Lung (tissue), 12 donors: Measurements from ENCODE around the gene PEPD. TPM values are rescaled to one million over a fixed set of nuclear protein-coding genes. Genes with fewer than 3 reads are reported as not detected.
"Not testable (repeated sequence)": the region's sequence is repeated elsewhere in the genome, so short reads cannot be mapped to it uniquely, and the experiment has no call there.

Source experiments
- ATAC-seq: fragments of 200-7000 bp; cut with Tn5 transposase; one replicate; pipeline ENCODE4 v1.9.1; 2020; ENCODE audit warnings: moderate number of reproducible peaks; ENCODE audit not compliant: insufficient read depth, low FRiP score
- DNase-seq, 3 donors: peaks; one replicate each; pipeline ENCODE4 v3.0.0-alpha.2; 2013 to 2017
- H3K27ac ChIP-seq, 2 donors: one replicate each; pipeline ENCODE4 v1.5.1; 2013; ENCODE audit warnings: mild to moderate bottlenecking in 2 of 2, moderate library complexity in 2 of 2, control low read depth in 1 of 2, inconsistent platforms in 1 of 2, low read depth in 1 of 2, low read length in 1 of 2
- H3K27me3 ChIP-seq, 3 donors: one replicate each; pipeline ENCODE4 v1.5.1; 2013; ENCODE audit warnings: low read length in 2 of 3; ENCODE audit not compliant: control insufficient read depth in 3 of 3, insufficient read depth in 3 of 3
- H3K36me3 ChIP-seq, 4 donors: one replicate each; pipeline ENCODE4 v1.5.1; 2013; ENCODE audit warnings: low read length in 4 of 4, mild to moderate bottlenecking in 1 of 4, moderate library complexity in 1 of 4; ENCODE audit not compliant: control insufficient read depth in 4 of 4, insufficient read depth in 4 of 4
- H3K4me1 ChIP-seq, 5 donors: one replicate each; pipeline ENCODE4 v1.5.1; 2013; ENCODE audit warnings: low read length in 5 of 5, mild to moderate bottlenecking in 2 of 5, moderate library complexity in 1 of 5; ENCODE audit not compliant: control insufficient read depth in 5 of 5, insufficient read depth in 5 of 5
- H3K4me3 ChIP-seq: one replicate; pipeline ENCODE4 v1.5.1; 2013; ENCODE audit warnings: mild to moderate bottlenecking, control low read depth, moderate library complexity
- H3K9ac ChIP-seq, 2 donors: one replicate each; pipeline ENCODE4 v1.5.1; 2013; ENCODE audit warnings: low read length in 2 of 2, control low read depth in 1 of 2; ENCODE audit not compliant: insufficient read depth in 1 of 2
- H3K9me3 ChIP-seq, 4 donors: one replicate each; pipeline ENCODE4 v1.5.1; 2013; ENCODE audit warnings: low read length in 3 of 4, mild to moderate bottlenecking in 1 of 4, moderate library complexity in 1 of 4; ENCODE audit not compliant: control insufficient read depth in 4 of 4, insufficient read depth in 3 of 4
- WGBS, 2 donors: extraction: QIAGEN DNeasy Blood & Tissue Kit; methylation state at CpG; one replicate each; pipeline ENCODE4 v1.1.7; 2013; 5-methylcytosine and 5-hydroxymethylcytosine counted together
- polyA plus RNA-seq, 2 donors: library from polyadenylated mRNA; stranded (reverse); fragments of 200-250 nt; gene quantifications; one replicate each; pipeline ENCODE4 v1.2.1, GENCODE V29; 2013
- total RNA-seq, 2 donors: library from RNA; depleted of rRNA in 1 of 2; stranded (reverse); fragments of >200 nt in 1 of 2; gene quantifications; one replicate each; pipeline ENCODE4 v1.2.1, GENCODE V29; 2014 to 2021
- TF ChIP-seq, protein P1 (sequence below): IDR thresholded peaks from 2 replicates; pipeline ENCODE4 v1.5.1; 2012; ENCODE audit warnings: mild to moderate bottlenecking; ENCODE audit errors: control extremely low read depth, extremely low read depth
- donor health status: control.
- donor health status: control.
- donor health status: Bipolar disorder and iron deficiency.
- donor health status: healthy.
- donor health status: DM: yes; HTN: yes; CAD: no.

The PEPD gene
- total and polyA plus RNA-seq, 4 donors, result 29.6 to 88.2 (median 73.4) TPM

DNA sequence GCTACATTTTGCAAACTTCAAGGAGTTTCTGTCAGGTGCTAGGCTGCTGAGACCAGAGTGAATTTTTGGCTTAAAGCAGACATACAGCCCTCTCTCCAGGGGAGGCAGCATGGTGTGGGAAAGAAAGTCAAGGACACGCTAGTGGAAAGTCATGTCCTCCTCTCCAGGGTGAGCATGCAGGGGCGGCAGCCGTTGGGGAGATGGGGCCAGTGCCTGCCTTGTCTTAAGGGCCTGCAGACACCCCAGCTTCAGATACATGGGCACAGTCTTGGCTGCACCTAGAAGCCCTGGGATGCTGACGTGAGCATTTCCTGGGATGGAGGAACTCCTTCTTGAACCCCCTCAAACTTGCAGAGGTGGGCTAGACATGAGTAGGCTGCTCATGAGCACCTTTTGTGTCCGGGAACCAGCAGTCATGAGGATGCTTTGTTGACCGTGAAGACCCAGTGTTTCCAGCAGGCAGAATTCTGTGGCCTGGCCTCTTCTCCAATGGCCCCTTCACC is 43.3 kb upstream of the PEPD start:
- no peak overlapping the region for H3K27ac ChIP-seq
- TF ChIP-seq, protein P1, sequence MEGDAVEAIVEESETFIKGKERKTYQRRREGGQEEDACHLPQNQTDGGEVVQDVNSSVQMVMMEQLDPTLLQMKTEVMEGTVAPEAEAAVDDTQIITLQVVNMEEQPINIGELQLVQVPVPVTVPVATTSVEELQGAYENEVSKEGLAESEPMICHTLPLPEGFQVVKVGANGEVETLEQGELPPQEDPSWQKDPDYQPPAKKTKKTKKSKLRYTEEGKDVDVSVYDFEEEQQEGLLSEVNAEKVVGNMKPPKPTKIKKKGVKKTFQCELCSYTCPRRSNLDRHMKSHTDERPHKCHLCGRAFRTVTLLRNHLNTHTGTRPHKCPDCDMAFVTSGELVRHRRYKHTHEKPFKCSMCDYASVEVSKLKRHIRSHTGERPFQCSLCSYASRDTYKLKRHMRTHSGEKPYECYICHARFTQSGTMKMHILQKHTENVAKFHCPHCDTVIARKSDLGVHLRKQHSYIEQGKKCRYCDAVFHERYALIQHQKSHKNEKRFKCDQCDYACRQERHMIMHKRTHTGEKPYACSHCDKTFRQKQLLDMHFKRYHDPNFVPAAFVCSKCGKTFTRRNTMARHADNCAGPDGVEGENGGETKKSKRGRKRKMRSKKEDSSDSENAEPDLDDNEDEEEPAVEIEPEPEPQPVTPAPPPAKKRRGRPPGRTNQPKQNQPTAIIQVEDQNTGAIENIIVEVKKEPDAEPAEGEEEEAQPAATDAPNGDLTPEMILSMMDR, result no peak
- ATAC-seq (no peak), DNase-seq (no peak)
- WGBS, 2 donors, result 67 to 80% methylated on average over 6 of the region's 6 CpGs
- H3K36me3 ChIP-seq, result no peaks in the 10 kb centered on the region
- no peaks in the 10 kb centered on the region for H3K27me3 ChIP-seq
- no peak overlapping the region for H3K9ac ChIP-seq
- H3K4me1 ChIP-seq, result no peaks in the 10 kb centered on the region
- no peak overlapping the region for H3K4me3 ChIP-seq
- H3K9me3 ChIP-seq, result peaks cover 0 to 4% (median 0%) of the 10 kb centered on the region in 4 donors

DNA sequence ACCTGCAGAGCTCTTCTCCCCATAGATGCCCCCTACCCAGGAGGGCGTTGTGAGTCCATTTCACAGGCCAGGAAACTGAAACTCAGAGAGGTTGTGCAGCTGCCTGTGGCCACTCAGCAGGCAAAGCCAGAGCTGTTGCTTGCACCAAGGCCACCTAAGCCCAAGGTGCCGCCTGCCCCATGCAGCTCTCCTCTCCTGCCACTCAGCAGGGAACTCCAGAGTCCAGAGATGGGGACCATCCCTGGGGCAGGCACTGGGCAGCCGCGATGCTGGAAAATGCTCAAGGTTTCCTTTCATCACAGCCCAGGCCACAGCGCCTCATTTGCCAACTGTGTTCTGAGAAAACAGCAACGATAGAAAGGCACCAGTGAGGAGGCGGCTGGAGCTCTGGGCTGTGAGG is 41.0 kb upstream of the PEPD start:
- Histone ChIP-seq H3K36me3 (no peaks in the 10 kb centered on the region), H3K9ac (no peak overlapping the region), H3K4me1 (no peaks in the 10 kb centered on the region), H3K27ac (no peak overlapping the region), H3K27me3 (peaks cover 0 to 3% (median 0%) of the 10 kb centered on the region in 3 donors), H3K4me3 (no peak overlapping the region), H3K9me3 (peaks cover 0 to 4% (median 0%) of the 10 kb centered on the region in 4 donors)
- TF ChIP-seq, protein P1, result no peak
- 79 to 89% methylated on average over 7 of the region's 7 CpGs for WGBS, 2 donors
- no peak for DNase-seq
- ATAC-seq, result no peak

DNA sequence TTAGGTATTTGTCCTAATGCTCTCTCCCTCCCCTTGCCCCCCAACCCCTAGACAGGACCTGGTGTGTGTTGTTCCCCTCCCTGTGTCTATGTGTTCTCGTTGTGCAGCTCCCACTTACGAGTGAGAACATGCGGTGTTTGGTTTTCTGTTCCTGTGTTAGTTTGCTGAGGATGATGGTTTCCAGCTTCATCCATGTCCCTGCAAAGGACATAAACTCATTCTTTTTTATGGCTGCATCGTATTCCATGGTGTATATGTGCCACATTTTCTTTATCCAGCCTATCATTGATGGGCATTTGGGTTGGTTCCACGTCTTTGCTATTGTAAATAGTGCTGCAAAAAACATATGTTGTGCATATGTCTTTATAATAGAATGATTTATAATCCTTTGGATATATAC is 40.1 kb upstream of the PEPD start:
- H3K27me3 ChIP-seq, H3K9me3 ChIP-seq, H3K36me3 ChIP-seq, H3K9ac ChIP-seq, H3K4me1 ChIP-seq, H3K4me3 ChIP-seq, DNase-seq, H3K27ac ChIP-seq, ATAC-seq: not testable (repeated sequence)
- 85 to 88% methylated on average over 5 of the region's 5 CpGs for WGBS, 2 donors

DNA sequence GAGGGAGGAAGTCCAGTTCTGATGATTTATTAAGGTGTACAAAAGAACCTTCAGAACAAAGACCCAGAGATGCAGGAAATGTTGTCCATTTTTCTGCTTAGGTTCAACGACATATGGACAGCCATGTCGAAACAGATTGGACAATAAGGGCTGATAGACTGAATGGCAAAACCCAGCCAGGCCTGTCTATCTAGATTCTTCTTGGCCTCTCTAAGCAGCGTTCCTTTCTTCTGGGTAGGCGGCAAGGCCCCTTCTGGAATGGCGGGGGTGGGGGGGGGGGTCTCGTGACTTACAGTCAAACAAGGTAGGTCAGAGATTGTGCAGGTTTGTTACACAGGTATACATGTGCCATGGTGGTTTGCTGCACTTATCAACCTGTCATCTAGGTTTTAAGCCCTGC is 39.7 kb upstream of the PEPD start:
- no peak overlapping the region for H3K27ac ChIP-seq
- H3K9ac ChIP-seq, result no peak overlapping the region
- H3K4me3 ChIP-seq, result no peak overlapping the region
- ATAC-seq (no peak), DNase-seq (no peak)
- peaks cover 0 to 4% (median 0%) of the 10 kb centered on the region in 4 donors for H3K9me3 ChIP-seq
- H3K27me3 ChIP-seq, result peaks cover 0 to 3% (median 0%) of the 10 kb centered on the region in 3 donors
- H3K36me3 ChIP-seq, result no peaks in the 10 kb centered on the region
- no peaks in the 10 kb centered on the region for H3K4me1 ChIP-seq
- 62 to 66% methylated on average over 6 of the region's 6 CpGs for WGBS, 2 donors
- TF ChIP-seq, protein P1, result no peak
